Activated CD8-positive, alpha-beta memory T cell treated with anti-CD3 and anti-CD28 coated beads, Interleukin-2, amount 50 U/mL, for 1 hour (primary cell): Measurements from ENCODE around the gene NGDN.
"Not testable (repeated sequence)": the region's sequence is repeated elsewhere in the genome, so short reads cannot be mapped to it uniquely, and the experiment has no call there.

Source experiments
- DNase-seq: peaks from one replicate; pipeline ENCODE4 v3.0.0-alpha.2; 2020; ENCODE audit errors: extremely low read depth

Gene NGDN, protein sequence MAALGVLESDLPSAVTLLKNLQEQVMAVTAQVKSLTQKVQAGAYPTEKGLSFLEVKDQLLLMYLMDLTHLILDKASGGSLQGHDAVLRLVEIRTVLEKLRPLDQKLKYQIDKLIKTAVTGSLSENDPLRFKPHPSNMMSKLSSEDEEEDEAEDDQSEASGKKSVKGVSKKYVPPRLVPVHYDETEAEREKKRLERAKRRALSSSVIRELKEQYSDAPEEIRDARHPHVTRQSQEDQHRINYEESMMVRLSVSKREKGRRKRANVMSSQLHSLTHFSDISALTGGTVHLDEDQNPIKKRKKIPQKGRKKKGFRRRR

GRCh38 chr14:23469127-23469905 lies at the start of gene NGDN:
Gene NGDN (plus strand): TSS chr14:23469703. CDS start chr14:23469716, 13 bp downstream.
- peak; percentile 90 for DNase-seq

DNA sequence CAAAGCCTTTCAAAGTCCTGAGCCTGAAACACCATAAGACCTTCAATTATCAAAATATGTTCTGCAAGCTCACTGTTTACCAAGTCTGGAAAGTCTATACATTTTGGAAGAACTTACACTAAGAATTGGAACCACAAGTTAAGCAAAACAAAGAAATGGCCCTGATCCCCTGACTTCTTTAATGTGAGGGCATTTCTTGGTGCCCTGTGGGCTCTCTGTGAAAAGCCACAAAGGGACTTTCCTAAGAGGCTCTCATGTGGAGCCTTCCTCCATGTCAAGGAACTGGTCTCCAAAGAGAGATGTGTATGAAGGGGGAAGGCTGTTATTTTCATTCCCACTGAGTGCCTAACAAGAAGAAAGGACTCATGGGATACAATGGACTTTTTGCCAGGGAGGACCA lies 47.9 kb upstream of the NGDN start:
- no peak for DNase-seq

GRCh38 chr14:23423657-23424056 lies 45.8 kb upstream of the NGDN start:
- no peak for DNase-seq

DNA sequence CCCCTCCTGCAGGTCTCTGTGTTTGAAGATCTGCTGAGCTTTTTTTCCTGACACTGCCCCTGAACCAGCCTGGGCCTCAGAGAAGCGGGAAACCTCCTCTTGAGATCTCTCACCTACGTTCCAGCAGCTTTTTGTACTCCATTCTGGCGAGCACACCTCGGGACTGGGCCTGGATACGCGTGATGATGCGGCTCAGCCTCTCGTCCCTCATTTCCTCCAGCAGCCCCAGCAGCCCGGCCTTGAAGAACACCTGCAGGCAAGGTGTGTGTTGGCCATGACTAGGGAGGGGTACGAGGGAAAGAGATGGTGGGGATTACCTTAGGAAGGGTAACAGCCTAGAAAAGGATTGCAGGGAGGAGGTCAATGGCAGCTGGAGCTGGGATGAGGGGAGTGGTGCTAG lies 44.3 kb upstream of the NGDN start:
- DNase-seq = no peak

GRCh38 chr14:23425798-23426197 lies 43.7 kb upstream of the NGDN start:
- not testable (repeated sequence) for DNase-seq

DNA sequence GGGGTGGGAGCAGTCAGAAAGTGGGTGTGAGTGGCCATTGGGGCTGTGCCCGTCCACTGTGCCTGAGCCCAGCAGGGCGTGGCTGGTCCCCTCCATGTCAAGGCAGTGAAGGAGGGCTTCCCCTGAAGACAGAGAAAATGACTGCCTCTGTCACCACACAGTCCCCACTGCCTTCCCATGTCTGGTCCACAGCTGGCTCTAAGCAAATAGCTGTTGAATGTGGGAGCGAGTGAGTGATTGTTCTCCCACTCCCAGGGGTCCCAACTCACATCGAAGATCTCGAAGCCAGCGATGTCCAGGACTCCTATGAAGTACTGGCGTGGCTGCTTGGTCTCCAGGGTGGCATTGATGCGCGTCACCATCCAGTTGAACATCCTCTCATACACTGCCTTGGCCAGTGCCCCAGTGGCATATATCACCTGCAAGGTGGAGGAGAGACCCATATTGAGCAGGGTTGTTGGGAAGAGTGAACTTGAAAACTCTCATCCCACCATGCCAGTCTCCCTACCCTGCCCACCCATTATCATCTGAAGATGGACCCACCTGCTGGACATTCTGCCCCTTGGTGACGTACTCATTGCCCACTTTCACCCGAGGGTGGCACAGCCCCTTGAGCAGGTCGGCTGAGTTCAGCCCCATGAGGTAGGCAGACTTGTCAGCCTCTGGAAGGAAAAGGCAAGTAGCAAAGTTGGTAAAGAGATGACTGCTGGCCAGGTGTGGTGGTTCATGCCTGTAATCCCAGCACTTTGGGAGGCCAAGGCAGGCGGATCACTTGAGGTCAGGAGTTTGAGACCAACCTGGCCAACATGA lies 40.6 kb upstream of the NGDN start:
- DNase-seq = no peak

- no peak for DNase-seq
These were observed 39.3 kb upstream of the NGDN start for GRCh38 chr14:23430016-23430722.

DNA sequence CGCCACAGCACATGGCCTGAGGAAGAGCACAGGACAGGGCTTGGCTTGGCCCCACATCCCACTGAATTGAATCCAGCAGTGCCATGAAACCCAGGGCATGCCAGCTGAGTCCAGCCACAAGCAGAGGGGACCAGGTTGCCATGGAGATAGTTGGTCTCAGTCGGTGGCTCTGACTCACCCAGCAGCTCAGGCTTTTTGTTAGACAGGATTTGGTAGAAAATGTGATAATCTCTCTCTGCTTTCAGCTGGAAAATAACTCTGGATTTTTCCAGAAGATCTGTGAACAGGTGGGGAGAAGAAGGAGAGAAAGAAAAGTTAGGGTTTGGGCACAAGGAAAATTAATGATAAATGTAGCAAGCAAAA lies 38.8 kb upstream of the NGDN start:
- no peak for DNase-seq

- no peak for DNase-seq
These were observed 38.0 kb upstream of the NGDN start for GRCh38 chr14:23431486-23431885.

GRCh38 chr14:23432102-23432925 lies 37.2 kb upstream of the NGDN start:
- DNase-seq = no peak

GRCh38 chr14:23432946-23433345 lies 36.6 kb upstream of the NGDN start:
- DNase-seq = no peak

GRCh38 chr14:23433457-23433856 lies 36.0 kb upstream of the NGDN start:
- DNase-seq = no peak

DNA sequence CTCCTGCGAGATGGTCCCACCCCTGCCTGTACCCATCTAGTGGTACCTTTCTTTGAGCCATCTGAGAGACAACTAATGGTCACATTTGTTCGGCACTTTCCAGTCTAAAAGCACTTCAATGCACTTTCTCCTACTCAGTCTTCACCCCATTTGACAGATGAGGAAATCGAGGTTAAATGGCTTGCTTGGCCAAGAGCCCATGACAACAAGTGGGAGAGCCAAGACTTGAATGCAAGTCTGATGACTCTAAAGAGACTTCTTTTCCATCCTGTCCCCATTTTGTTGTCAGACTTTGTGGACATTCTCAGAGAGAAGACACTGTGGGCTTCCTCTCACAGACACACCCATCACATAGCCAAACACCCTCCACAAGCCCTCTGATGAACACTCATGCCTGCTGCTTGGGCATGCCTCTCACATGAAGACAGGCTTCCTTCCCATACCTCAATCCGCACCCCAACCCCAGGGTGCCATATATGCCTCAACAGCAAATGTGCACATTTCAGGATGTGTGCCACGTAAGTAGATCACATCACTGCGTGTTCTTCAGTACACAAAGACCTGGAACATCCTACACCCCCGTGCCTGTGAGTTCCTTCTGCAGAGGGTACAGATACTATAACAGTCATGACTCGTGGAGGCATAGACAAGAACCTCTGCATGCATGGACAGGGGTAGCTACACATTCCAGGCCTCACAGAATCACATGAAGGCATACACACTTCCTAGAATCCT lies 34.8 kb upstream of the NGDN start:
- no peak for DNase-seq

DNA sequence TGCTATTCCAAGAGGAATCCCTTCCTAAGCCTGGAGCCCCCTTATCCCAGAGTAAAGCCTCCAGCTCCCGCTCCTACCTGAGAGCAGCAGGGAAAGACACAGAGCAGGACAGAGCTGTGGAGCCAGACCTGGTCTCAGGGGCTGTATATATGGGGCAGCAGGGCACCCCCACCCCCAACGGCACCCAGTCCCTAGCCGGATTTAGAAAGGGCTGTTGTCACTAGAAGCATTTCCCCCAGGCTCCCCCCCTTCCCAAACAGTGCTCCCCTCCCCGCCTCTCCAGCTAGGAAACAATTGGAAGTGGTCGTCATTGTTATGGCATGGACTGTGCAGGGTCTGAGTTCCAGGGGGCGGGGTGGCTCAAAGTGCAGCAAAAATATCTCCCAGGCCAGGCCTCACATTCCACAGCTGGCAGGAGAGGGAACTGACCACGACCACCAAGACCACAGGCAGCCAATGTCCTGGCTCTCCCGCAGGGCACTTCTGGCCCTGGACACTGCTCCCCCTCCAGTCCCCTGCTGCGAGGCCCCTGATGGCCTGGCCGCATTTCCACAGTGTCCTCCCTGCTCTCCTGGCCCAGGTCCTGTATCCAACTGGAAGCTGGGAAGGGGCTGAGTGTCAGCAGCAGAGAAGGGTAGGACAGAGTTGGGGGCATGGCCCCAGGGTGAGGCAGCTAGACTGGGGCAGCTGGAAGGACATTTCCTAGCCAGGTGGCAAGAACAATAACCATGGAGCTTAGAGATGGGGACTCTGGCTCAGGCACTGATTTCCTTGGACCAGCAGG lies 33.8 kb upstream of the NGDN start, which contains the start of gene MYH7:
TSS of gene MYH7 (minus strand) at position 118 of the 784 bp plus-strand sequence. CDS start 1,928 bp downstream, outside the sequence.
- no peak for DNase-seq

DNA sequence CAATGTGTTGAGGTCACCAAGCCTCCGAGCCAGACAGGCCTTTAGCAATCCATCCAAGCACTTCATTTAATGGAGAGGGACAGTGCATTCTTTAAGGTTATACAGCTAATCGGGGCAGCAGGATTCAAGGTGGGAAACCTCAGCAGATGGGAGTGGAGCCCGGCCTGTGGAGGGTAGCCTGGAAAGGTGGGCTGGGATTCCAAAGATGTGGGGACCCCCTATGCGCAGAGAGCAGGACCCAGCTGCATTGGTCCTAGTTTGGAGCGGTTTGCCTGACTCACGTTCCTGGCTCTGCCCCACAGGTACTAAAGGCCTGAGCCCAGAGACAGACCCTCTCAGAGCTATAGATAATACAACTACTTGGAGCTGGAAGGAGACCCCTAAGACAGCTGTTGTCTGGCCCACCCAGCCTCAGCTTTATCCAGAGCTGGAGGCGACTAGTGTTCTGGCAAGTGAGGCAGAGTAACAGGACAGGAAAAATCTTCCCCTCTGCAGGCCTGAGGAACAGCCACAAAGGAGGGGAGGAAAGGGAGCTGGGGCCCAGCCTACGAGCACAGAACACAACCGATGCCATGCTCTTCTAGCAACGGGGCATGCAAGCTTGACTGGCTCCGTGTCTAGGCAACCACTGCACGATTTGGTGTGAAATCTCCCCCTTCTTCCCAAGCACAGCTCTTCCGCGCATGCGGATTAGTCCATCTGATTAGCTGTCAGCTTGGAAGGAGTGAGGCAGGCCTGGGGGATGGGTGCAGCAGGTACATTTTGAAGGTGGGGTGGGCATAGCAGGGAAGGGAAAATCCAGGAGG lies 33.0 kb upstream of the NGDN start:
- DNase-seq = no peak

DNA sequence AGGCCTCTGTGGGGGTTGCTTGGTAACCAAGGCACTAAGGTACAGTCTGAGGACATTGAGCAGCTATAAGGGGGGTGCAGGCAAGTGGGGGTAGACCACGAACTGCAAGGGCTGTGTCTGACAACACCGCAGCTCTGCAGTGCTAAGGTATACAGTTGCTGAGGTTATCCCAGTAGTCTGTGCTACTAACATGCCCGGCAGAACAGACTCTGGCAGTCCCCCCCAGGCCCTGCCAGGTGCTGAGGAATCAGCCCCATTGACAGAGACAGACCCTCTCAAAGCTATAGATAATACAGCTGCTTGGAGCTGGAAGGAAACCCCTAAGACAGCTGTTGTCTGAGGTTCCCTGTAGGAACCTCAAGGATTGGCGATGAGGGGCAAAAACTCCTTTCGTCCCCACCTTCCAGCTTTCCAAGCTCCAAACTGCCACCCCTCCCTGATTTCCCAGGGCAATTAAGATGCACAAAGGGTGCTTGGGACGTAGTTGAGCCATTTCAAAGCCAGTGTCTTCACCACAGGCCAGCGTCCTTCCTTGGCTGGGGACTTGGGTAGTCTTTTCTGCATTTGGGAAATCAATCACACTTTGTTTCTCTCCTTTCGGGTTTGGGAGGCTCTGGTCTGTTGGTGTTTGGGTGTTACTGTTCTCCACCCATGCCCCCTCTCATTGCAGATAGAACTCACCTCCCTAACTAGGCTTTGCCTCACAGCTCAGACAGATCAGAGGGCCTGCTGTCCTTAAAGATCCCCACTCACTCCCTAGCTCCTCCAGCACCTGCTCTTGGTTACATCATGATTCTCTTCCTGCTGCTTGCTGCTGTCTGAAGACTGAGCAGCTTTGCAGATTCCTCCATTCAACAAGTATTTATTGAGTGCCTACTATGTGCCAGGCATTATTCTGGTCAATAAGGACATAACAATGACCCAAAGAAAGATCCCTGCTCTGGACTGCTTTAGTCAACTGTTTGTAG lies 32.1 kb upstream of the NGDN start:
- DNase-seq = no peak
